NCI-H82 (cell line): Measurements from ENCODE around the gene BACH2.

Experiments used
- DNase-seq: peaks from one replicate; lab custom pipeline; 2025; lab: John Stamatoyannopoulos, UW

BACH2 gene

GRCh38 chr6:90124874-90125510, 171.7 kb downstream of the BACH2 start:
- DNase-seq: no peak

GRCh38 chr6:90123831-90124230, 172.8 kb downstream of the BACH2 start:
- DNase-seq: no peak

GRCh38 chr6:90121982-90122381, 174.7 kb downstream of the BACH2 start:
- DNase-seq: no peak

GRCh38 chr6:90120327-90120726, 176.3 kb downstream of the BACH2 start:
- no peak for DNase-seq

- no peak for DNase-seq
These were observed 177.0 kb downstream of the BACH2 start for GRCh38 chr6:90119618-90120017.

- DNase-seq: peak; percentile 45
These were observed 178.1 kb downstream of the BACH2 start for GRCh38 chr6:90118581-90118980.

GRCh38 chr6:90118069-90118468, 178.6 kb downstream of the BACH2 start:
- DNase-seq: peak; percentile 26

GRCh38 chr6:90116126-90116525, 180.5 kb downstream of the BACH2 start:
- DNase-seq: peak; percentile 4

GRCh38 chr6:90113389-90113788, 183.3 kb downstream of the BACH2 start:
- no peak for DNase-seq

GRCh38 chr6:90111387-90111786, 185.3 kb downstream of the BACH2 start:
- no peak for DNase-seq

- no peak for DNase-seq
These were observed 185.7 kb downstream of the BACH2 start for GRCh38 chr6:90110971-90111370.

GRCh38 chr6:90109141-90109540, 187.5 kb downstream of the BACH2 start:
- DNase-seq: no peak

GRCh38 chr6:90107771-90108282, 188.8 kb downstream of the BACH2 start:
- no peak for DNase-seq

- no peak for DNase-seq
These were observed 189.3 kb downstream of the BACH2 start for GRCh38 chr6:90107371-90107770.

- DNase-seq: no peak
These were observed 190.2 kb downstream of the BACH2 start for GRCh38 chr6:90106449-90106848.

GRCh38 chr6:90105506-90106170, 191.0 kb downstream of the BACH2 start:
- no peak for DNase-seq

GRCh38 chr6:90103056-90103800, 193.4 kb downstream of the BACH2 start:
- DNase-seq: no peak

- no peak for DNase-seq
These were observed 195.2 kb downstream of the BACH2 start for GRCh38 chr6:90101403-90101802.

- DNase-seq: no peak
These were observed 196.5 kb downstream of the BACH2 start for GRCh38 chr6:90100059-90100665.

- no peak for DNase-seq
These were observed 198.0 kb downstream of the BACH2 start for GRCh38 chr6:90098627-90099026.

- DNase-seq: no peak
These were observed 198.6 kb downstream of the BACH2 start for GRCh38 chr6:90098001-90098531.

- DNase-seq: no peak
These were observed 199.3 kb downstream of the BACH2 start for GRCh38 chr6:90097356-90097755.
